ENCODE measurements around the gene ENTREP1.
"Not testable (repeated sequence)": the region's sequence is repeated elsewhere in the genome, so short reads cannot be mapped to it uniquely, and the experiment has no call there.

The ENTREP1 gene

DNA sequence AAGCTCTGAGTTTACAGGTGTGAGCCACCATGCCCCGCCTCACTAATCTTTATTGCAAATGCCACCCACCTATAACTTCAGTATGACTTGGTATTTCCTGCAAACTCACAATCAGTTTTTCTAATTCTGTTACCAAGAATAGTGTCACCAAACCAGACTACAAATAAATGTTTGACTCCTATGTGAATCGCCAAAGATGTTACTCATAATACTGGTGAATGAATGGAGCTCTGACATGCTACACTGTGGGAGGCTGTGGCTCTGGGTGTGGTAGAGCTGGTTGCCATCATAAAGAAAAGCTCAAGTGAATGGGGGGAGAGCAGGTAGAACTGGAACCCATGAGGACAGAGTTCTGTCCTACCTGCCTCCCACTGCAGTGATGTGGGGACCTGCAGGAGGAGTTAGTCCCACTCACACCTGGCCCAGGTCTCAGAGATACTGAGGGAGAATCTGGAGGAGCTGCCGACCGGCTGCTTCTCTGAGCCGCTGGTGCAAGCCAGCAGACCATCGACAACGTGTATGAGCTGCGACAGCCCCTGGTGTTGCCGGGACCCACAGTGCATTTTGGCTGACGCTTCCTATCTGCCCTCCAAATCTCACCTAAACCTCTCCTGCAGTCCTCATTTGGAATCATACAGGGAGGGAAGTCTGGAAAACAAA is 95.7 kb downstream of the ENTREP1 start:
- DNase-seq: no peak

- DNase-seq: peak in 1 of 2 experiments; percentile 38
Observed at GRCh38 chr9:69421908-69422801, 97.1 kb downstream of the ENTREP1 start.

- peak in 1 of 2 experiments; percentile 22 for DNase-seq
Observed at GRCh38 chr9:69425136-69425801, 100.3 kb downstream of the ENTREP1 start.

GRCh38 chr9:69427286-69427685 is 102.3 kb downstream of the ENTREP1 start:
- DNase-seq: no peak

- no peak for DNase-seq
Observed at GRCh38 chr9:69428017-69428785, 103.2 kb downstream of the ENTREP1 start.

GRCh38 chr9:69429281-69429680 is 104.3 kb downstream of the ENTREP1 start:
- DNase-seq: no peak

DNA sequence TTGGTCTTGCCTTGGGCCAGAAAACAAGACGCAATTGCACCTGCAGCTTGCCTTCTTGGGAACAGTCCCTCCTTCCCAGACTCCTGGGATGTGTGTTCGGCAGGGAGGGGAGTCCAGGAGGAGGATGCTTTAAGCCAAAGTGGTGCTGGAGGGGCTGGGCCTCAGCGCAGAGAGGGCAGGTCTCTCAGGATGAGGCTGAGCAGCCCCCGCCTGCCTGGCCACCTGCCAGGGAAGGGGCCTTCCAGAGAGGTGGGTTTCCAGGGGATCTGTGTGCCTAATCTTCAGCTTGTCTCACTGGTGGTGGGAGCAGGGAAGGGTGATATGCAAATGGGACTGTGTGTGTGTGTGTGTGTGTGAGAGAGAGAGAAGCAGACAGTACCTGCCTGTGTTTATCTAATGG is 105.2 kb downstream of the ENTREP1 start:
- no peak for DNase-seq

DNA sequence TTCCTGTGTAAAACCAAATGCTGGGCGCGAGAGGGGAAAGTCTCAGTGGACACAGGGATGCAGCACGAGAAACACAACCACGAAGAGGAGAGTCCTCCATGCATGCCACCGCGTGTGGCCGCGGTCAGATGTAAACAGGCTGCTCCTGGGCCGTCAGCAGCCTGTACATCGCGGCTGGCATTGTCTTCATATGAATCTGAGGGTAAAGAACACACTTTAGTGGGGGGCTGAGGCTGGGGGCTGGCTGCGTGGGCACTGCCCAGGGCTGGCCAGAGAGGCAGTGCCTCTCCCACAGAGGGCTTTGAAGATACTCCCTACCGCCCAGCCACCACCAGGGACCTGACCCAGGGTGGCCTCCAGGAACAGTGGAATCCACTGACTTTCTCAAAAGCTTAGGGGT is 106.2 kb downstream of the ENTREP1 start:
- no peak for DNase-seq

DNA sequence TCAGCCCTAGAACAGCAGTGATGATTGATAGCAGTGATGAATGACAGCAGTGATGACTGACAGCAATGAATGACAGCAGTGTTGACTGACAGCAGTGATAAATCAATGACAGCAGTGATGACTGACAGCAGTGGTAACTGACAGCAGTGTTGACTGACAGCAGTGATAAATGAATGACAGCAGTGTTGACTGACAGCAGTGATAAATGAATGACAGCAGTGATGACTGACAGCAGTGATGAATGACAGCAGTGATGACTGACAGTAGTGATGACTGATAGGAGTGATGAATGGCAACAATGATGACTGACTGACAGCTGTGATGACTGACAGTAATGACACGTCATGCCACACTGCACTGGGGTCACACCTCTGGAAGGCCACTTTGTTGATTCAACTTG is 106.8 kb downstream of the ENTREP1 start:
- no peak for DNase-seq

DNA sequence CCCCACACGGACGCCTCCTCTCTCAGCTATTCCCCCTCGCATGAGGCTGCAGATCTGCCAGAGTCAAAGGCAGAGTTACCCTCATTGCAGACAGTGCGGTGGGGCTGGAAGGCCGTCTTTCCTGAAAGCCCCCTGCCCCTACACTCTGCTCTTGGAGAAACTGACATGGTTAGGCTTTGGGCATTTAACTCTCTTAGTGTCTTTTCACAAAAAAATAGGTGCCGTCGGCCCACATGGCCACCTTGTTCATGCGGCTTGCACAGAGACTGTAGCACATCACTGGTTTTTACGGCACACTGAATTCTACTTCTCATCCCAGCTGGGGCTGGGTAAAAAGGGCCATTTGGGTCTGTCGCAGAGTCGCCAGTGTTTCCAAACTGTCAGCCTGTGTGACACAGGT is 107.6 kb downstream of the ENTREP1 start:
- no peak for DNase-seq

GRCh38 chr9:69433392-69433791 is 108.4 kb downstream of the ENTREP1 start:
- DNase-seq: no peak

DNA sequence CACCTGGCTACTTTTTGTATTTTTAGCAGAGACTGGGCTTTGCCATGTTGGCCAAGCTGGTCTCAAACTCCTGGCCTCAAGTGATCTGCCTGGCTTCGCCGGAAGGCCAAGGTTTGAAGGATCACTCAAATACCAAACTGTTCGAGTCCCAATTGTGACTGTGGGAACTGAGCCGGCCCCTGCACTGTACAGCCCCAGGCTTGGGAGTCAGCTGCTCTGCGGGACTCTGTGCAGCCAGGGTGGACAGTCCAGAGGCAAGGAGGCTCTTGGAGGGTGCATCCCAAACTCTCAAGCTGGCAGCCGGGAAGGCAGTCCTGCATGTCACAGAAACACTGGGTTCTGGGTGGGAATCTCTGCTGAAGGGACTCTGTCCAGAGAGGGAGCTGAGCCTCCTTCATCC is 109.0 kb downstream of the ENTREP1 start:
- no peak for DNase-seq

DNA sequence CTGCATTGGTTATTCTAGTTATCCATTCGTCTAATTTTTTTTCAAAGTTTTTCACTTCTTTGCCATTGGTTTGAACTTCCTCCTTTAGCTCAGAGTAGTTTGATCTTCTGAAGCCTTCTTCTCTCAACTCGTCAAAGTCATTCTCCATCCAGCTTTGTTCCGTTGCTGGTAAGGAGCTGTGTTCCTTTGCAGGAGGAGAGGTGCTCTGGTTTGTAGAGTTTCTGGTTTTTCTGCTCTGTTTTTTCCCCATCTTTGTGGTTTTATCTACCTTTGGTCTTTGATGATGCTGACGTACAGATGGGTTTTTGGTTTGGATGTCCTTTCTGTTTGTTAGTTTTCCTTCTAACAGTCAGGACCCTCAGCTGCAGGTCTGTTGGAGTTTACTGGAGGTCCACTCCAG is 114.6 kb downstream of the ENTREP1 start:
- DNase-seq: not testable (repeated sequence)

GRCh38 chr9:69440254-69440955 is 115.4 kb downstream of the ENTREP1 start:
- DNase-seq: not testable (repeated sequence)
